ENCODE results near the gene ACOT8.

DNA sequence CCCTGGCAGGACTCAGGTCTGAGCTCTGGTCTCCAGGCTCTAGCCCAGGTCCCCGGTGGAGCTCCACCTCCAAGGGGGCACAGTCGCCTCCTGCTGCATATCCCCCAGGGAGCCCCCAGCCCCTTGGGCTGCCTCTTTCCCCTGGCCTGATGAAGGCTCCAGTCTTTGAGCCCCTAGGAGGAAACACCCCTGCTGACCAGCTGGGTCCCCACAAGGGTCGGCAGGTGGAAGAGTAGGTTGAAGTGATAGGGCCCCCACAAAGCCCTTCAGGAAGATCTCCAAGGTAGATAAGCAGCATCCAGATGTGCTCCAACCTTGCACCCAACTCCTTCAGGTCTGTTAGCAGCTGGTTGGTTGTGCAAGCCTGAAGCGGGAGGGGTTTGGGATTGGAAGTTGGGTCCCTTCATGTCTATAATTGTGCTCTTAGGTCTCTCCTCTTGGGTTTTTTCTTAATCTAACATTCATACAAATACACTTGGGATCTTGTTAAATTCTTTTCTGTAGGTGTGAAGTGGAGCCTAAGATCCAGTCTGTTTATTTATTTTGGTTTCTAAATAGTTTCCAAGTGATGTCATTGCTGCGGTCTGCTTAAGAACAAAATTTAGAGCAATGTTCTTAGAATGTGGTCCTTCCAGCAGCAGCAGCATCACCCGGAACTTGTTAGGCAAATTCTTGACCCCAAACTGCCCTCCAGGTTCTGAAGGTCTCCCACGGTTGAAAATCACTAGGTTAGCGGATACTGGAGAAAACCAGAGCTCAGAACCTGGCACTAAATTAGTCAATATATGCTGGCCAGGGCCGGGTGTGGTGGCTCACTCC is 39.6 kb downstream of the ACOT8 start:
- peak; percentile 22 for TF ChIP-seq POLR2A (IDR thresholded peaks at IDR 0.05; ENCODE audit: low read length)
- no peak for TF ChIP-seq GATA1 (IDR thresholded peaks at IDR 0.05; ENCODE audit: low read depth, low read length)

All from erythroblast (primary cell).